ENCODE results near the gene MYBPHL.

GRCh38 chr1:109251277-109252166 is 55.3 kb downstream of the MYBPHL start:
- no peak for TF ChIP-seq CTCF (IDR thresholded peaks at IDR 0.05)
- no peak for TF ChIP-seq POLR2A (IDR thresholded peaks at IDR 0.05)

Data from right lobe of liver (tissue), 4 donors.